ENCODE data around the gene CLTC. TPM values are rescaled to one million over a fixed set of nuclear protein-coding genes. Genes with fewer than 3 reads are reported as not detected.

The CLTC gene
- polyA plus RNA-seq, 1 experiment, result 441 TPM

DNA sequence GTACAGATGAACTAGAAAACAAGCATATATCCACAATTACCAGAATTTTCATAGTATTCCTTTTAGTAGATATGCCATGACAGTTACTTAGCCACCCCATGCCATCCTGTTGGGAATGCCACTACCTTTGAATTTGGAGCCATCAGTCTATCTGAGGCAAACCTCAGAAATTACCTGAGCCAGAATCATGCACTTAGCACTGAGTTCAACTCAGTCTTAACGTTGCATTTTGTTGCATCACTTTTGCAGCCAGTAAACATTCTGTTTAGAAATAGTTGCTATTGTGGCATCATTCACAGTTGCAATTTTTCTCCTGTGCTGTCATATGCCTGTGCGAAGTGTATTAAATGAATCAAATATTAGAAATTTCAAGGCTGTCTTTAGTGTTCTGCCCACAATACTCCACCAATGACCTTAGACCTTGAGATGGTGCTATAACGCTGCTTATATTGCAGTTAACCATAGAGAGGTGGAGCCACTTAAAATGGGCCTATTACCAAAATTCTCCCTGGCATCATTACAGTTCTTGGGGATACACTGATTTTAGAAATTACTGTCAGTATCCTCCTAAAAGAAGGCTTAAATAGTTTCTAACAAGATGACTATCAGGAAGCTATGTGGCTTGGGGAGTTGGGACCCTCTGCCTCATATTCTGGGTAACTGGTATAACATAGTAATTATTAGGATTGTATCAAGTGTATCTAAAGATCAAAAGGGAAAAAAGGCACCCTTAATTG is 76.4 kb downstream of the CLTC start:
- DNase-seq (ENCODE audit: low read depth, low spot score), result no peak
- POLR2A ChIA-PET, result no interaction called here
- no peak overlapping the region for H3K27ac ChIP-seq (ENCODE audit: low read depth, low read length)

GRCh38 chr17:59696682-59697277 is 77.1 kb downstream of the CLTC start:
- H3K27me3 ChIP-seq (ENCODE audit: control insufficient read depth, insufficient read depth, low read length), result no peaks in the 10 kb centered on the region
- H3K9me3 ChIP-seq (ENCODE audit: control insufficient read depth, insufficient read depth, low read length), result no peaks in the 10 kb centered on the region
- TF ChIP-seq CTCF (IDR thresholded peaks at IDR 0.05; ENCODE audit: low read depth, low read length), result no peak
- POLR2A ChIA-PET, result no interaction called here
- no peak for DNase-seq (ENCODE audit: low read depth, low spot score)
- H3K27ac ChIP-seq (ENCODE audit: low read depth, low read length), result no peak overlapping the region
- H3K4me3 ChIP-seq (ENCODE audit: low read depth, low read length), result no peak overlapping the region
- CTCF ChIA-PET, result no interaction called here

More for the DNA sequence above, 76.4 kb downstream of the CLTC start:
- Histone ChIP-seq H3K9me3 (ENCODE audit: control insufficient read depth, insufficient read depth, low read length) (no peaks in the 10 kb centered on the region), H3K4me3 (ENCODE audit: low read depth, low read length) (no peak overlapping the region), H3K27me3 (ENCODE audit: control insufficient read depth, insufficient read depth, low read length) (no peaks in the 10 kb centered on the region)
- CTCF ChIA-PET, result no interaction called here
- TF ChIP-seq CTCF (IDR thresholded peaks at IDR 0.05; ENCODE audit: low read depth, low read length), result no peak

DNA sequence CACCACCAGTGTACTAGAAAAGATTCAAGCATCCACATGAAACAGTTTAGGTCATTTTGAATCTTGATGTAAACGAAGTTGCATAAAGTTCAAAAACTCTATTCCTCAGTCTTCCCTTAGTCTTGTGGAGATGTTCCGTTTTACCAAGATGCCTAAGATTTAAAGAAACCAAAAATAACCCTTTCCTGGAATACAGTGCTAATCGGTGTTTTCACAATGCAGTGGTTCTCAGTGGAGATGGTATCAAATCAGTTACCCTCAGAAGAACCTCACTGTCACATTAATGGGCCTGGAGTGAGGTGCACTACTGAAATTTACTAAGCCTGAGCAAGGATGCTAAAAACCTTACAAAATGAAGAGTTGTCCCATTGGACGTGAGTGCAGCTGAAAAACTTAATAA is 78.4 kb downstream of the CLTC start:
- POLR2A ChIA-PET, result no interaction called here
- H3K4me3 ChIP-seq (ENCODE audit: low read depth, low read length), result no peak overlapping the region
- H3K9me3 ChIP-seq (ENCODE audit: control insufficient read depth, insufficient read depth, low read length), result no peaks in the 10 kb centered on the region
- no peaks in the 10 kb centered on the region for H3K27me3 ChIP-seq (ENCODE audit: control insufficient read depth, insufficient read depth, low read length)
- DNase-seq (ENCODE audit: low read depth, low spot score), result no peak
- H3K27ac ChIP-seq (ENCODE audit: low read depth, low read length), result no peak overlapping the region
- TF ChIP-seq CTCF (IDR thresholded peaks at IDR 0.05; ENCODE audit: low read depth, low read length), result no peak
- CTCF ChIA-PET, result no interaction called here

DNA sequence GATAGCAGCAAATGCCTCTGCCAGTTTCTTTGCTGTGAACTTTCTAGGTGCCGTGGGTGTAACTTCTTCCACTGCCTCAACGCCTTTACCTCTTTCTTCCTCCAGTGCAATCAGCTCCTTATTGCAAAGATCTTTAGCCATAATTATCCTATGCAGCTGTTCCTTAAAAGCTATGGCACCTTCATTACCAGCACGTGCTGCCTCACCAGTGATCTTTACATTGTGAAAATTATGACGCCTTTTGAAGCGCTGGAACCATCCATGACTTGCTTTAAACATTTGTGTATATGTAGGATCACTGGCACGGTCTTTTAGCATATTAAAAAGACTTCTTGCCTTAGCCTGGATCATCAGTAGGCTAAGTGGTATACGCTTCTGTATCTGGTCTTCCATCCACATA is 79.5 kb downstream of the CLTC start:
- no peaks in the 10 kb centered on the region for H3K9me3 ChIP-seq (ENCODE audit: control insufficient read depth, insufficient read depth, low read length)
- CTCF ChIA-PET, result no interaction called here
- no peaks in the 10 kb centered on the region for H3K27me3 ChIP-seq (ENCODE audit: control insufficient read depth, insufficient read depth, low read length)
- no peak for DNase-seq (ENCODE audit: low read depth, low spot score)
- H3K27ac ChIP-seq (ENCODE audit: low read depth, low read length), result no peak overlapping the region
- H3K4me3 ChIP-seq (ENCODE audit: low read depth, low read length), result no peak overlapping the region
- TF ChIP-seq CTCF (IDR thresholded peaks at IDR 0.05; ENCODE audit: low read depth, low read length), result no peak
- POLR2A ChIA-PET, result no interaction called here

GRCh38 chr17:59699786-59700185 is 80.1 kb downstream of the CLTC start:
- H3K9me3 ChIP-seq (ENCODE audit: control insufficient read depth, insufficient read depth, low read length), result no peaks in the 10 kb centered on the region
- TF ChIP-seq CTCF (IDR thresholded peaks at IDR 0.05; ENCODE audit: low read depth, low read length), result no peak
- POLR2A ChIA-PET, result no interaction called here
- CTCF ChIA-PET, result no interaction called here
- DNase-seq (ENCODE audit: low read depth, low spot score), result no peak
- no peak overlapping the region for H3K27ac ChIP-seq (ENCODE audit: low read depth, low read length)
- no peak overlapping the region for H3K4me3 ChIP-seq (ENCODE audit: low read depth, low read length)
- H3K27me3 ChIP-seq (ENCODE audit: control insufficient read depth, insufficient read depth, low read length), result no peaks in the 10 kb centered on the region

Data from AG04450 (cell line).